KMS-11 (cell line): ENCODE measurements around the gene RXFP3.

Experiments used
- H2AFZ ChIP-seq: fragments of 200-600 bp; sonication (generic); 2 replicates; pipeline ENCODE4 v1.6.1; 2016; ENCODE audit warnings: antibody characterized with exemption, mixed run types, low read depth
- H3K27ac ChIP-seq: fragments of 200-600 bp; sonication (generic); 2 replicates; pipeline ENCODE4 v1.6.1; 2016; ENCODE audit warnings: mild to moderate bottlenecking, mixed run types
- H3K27me3 ChIP-seq: fragments of 200-600 bp; sonication (generic); 2 replicates; pipeline ENCODE4 v1.6.1; 2017; ENCODE audit warnings: mild to moderate bottlenecking, low read depth, mixed run types, moderate library complexity; ENCODE audit not compliant: insufficient read depth
- H3K36me3 ChIP-seq: fragments of 200-600 bp; sonication (generic); 2 replicates; pipeline ENCODE4 v1.6.1; 2017; ENCODE audit warnings: mild to moderate bottlenecking, mixed run types; ENCODE audit not compliant: insufficient read depth
- H3K4me1 ChIP-seq: fragments of 200-600 bp; sonication (generic); 2 replicates; pipeline ENCODE4 v1.6.1; 2016; ENCODE audit warnings: mild to moderate bottlenecking, low read depth, mixed run types; ENCODE audit not compliant: poor library complexity, severe bottlenecking
- H3K4me2 ChIP-seq: fragments of 200-600 bp; sonication (generic); 2 replicates; pipeline ENCODE4 v1.7.0; 2016; ENCODE audit warnings: mild to moderate bottlenecking, mixed run types
- H3K4me3 ChIP-seq: fragments of 200-600 bp; sonication (generic); IDR thresholded peaks from 2 replicates; pipeline ENCODE4 v1.6.1; 2017; ENCODE audit warnings: low read depth, low read length, mixed read lengths; ENCODE audit not compliant: insufficient read depth
- H3K79me2 ChIP-seq: fragments of 200-600 bp; sonication (generic); 2 replicates; pipeline ENCODE4 v1.6.1; 2016; ENCODE audit warnings: low read depth, mixed run types; ENCODE audit not compliant: insufficient read depth
- H3K9ac ChIP-seq: fragments of 200-600 bp; sonication (generic); 2 replicates; pipeline ENCODE4 v1.6.1; 2016; ENCODE audit warnings: mild to moderate bottlenecking, mixed run types
- H4K20me1 ChIP-seq: fragments of 200-600 bp; sonication (generic); 2 replicates; pipeline ENCODE4 v1.6.1; 2016; ENCODE audit warnings: mild to moderate bottlenecking, mixed run types; ENCODE audit not compliant: insufficient read depth
- TF ChIP-seq, protein P1 (sequence below): fragments of 200-600 bp; sonication (generic); conservative IDR thresholded peaks from 2 replicates; pipeline ENCODE4 v1.6.1; 2017; ENCODE audit warnings: low read depth, mild to moderate bottlenecking, antibody characterized with exemption, low read length, moderate library complexity, mixed read lengths

The RXFP3 gene

DNA sequence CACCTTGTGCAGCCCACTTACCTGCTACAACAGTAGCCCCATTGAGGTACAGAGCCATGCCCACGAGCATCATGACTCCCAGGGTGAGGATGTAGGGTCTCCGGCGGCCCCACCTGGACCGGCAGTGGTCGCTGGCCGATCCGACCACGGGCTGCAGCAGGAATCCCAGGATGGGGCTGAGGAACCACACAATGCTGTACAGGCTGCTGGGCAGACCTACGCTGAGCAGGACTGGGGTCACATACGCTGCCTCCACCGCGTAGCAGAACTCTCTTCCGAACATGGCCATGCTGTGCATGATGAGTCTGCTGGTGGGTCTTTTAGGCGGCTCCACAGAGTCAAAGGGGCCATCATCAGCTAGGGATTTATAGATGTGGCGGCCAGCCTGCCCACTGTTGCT lies 48.0 kb downstream of the RXFP3 start:
- Histone ChIP-seq H3K9ac (no peak overlapping the region), H4K20me1 (no peaks in the 10 kb centered on the region), H2AFZ (no peak overlapping the region), H3K27me3 (no peaks in the 10 kb centered on the region), H3K79me2 (no peaks in the 10 kb centered on the region), H3K4me2 (no peak overlapping the region), H3K27ac (no peak overlapping the region), H3K4me3 (no peak overlapping the region), H3K4me1 (no peaks in the 10 kb centered on the region), H3K36me3 (no peaks in the 10 kb centered on the region)
- TF ChIP-seq, protein P1, sequence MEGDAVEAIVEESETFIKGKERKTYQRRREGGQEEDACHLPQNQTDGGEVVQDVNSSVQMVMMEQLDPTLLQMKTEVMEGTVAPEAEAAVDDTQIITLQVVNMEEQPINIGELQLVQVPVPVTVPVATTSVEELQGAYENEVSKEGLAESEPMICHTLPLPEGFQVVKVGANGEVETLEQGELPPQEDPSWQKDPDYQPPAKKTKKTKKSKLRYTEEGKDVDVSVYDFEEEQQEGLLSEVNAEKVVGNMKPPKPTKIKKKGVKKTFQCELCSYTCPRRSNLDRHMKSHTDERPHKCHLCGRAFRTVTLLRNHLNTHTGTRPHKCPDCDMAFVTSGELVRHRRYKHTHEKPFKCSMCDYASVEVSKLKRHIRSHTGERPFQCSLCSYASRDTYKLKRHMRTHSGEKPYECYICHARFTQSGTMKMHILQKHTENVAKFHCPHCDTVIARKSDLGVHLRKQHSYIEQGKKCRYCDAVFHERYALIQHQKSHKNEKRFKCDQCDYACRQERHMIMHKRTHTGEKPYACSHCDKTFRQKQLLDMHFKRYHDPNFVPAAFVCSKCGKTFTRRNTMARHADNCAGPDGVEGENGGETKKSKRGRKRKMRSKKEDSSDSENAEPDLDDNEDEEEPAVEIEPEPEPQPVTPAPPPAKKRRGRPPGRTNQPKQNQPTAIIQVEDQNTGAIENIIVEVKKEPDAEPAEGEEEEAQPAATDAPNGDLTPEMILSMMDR = no peak

GRCh38 chr5:33984671-33985124 lies 48.5 kb downstream of the RXFP3 start, which contains the start of gene SLC45A2:
TSS of gene SLC45A2 (minus strand) at chr5:33984693. CDS start at chr5:33984583, 110 bp downstream.
- Histone ChIP-seq H3K27ac (no peak within 1 kb of the TSS), H3K4me2 (no peak within 1 kb of the TSS), H3K27me3 (no peaks in the 10 kb centered on the region), H2AFZ (no peak within 1 kb of the TSS), H3K4me1 (no peaks in the 10 kb centered on the region), H3K36me3 (no peaks in the 10 kb centered on the region), H3K79me2 (no peaks in the 10 kb centered on the region), H3K4me3 (no peak within 1 kb of the TSS), H4K20me1 (no peaks in the 10 kb centered on the region), H3K9ac (no peak within 1 kb of the TSS)
- TF ChIP-seq, protein P1 = no peak

DNA sequence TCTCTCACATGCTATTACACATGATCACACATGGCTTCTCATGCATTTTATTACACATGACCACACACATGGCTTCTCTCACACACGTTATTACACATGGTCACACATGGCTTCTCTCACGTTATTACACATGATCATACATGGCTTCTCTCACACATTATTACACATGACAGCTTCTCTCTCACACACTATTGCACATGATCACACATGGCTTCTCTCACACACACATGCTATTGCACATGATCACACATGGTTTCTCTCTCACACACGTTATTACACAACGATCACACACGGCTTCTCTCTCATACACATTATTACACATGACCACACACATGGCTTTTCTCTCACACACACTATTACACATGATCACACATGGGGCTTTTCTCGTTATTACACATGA lies 49.3 kb downstream of the RXFP3 start:
- H3K27ac ChIP-seq = no peak overlapping the region
- H4K20me1 ChIP-seq = no peaks in the 10 kb centered on the region
- H3K9ac ChIP-seq = no peak overlapping the region
- H3K27me3 ChIP-seq = no peaks in the 10 kb centered on the region
- H3K4me2 ChIP-seq = no peak overlapping the region
- TF ChIP-seq, protein P1 = no peak
- H2AFZ ChIP-seq = no peak overlapping the region
- H3K79me2 ChIP-seq = no peaks in the 10 kb centered on the region
- H3K36me3 ChIP-seq = no peaks in the 10 kb centered on the region
- no peak overlapping the region for H3K4me3 ChIP-seq
- H3K4me1 ChIP-seq = no peaks in the 10 kb centered on the region
